DOHH2 (cell line): ENCODE results near the gene SLC25A18.

Experiments
- CTCF ChIP-seq: fragments of 200-600 bp; sonication (generic); IDR thresholded peaks from one replicate; pipeline ENCODE4 v1.5.1; 2014; ENCODE audit warnings: antibody characterized with exemption, mild to moderate bottlenecking, low read depth, low read length; ENCODE audit not compliant: poor library complexity, severe bottlenecking
- EZH2phosphoT487 ChIP-seq: fragments of 200-600 bp; sonication (generic); IDR thresholded peaks from 2 replicates; pipeline ENCODE4 v1.6.1; 2017; ENCODE audit warnings: borderline replicate concordance, mild to moderate bottlenecking, antibody characterized with exemption, low read length, moderate library complexity, mixed read lengths

GRCh38 chr22:17583151-17583550, 19.9 kb downstream of the SLC25A18 start:
- no peak for TF ChIP-seq CTCF
- TF ChIP-seq EZH2phosphoT487 = no peak
